Measurements from ENCODE around the gene KRT28. TPM values are rescaled to one million over a fixed set of nuclear protein-coding genes. Genes with fewer than 3 reads are reported as not detected.

Gene KRT28
- total and polyA plus RNA-seq, 2 of the 8 experiments (the other 6 are each of a cell fraction or from before 2014, with no cell fraction given), result not detected

GRCh38 chr17:40841246-40841645 is 41.5 kb upstream of the KRT28 start:
- Histone ChIP-seq H3K79me1 (ENCODE audit: low read depth, low read length) (no peaks in the 10 kb centered on the region), H4K91ac (replicated peaks; ENCODE audit: insufficient read length, low read length) (no peak overlapping the region), H3K23ac (ENCODE audit: insufficient read length) (no peak overlapping the region), H3K36me3 (ENCODE audit: control insufficient read depth in 2 of 4, insufficient read depth in 4 of 4, low read length in 3 of 4) (no peaks in the 10 kb centered on the region), H3K9ac (replicated peaks in 1 of 4; ENCODE audit: extremely low read depth in 1 of 4, low read depth in 3 of 4, low read length in 3 of 4) (no peak overlapping the region), H4K20me1 (replicated peaks in 1 of 2; ENCODE audit: control insufficient read depth in 1 of 2, insufficient read depth in 2 of 2, low read length in 2 of 2) (no peaks in the 10 kb centered on the region), H3K4me1 (replicated peaks in 1 of 4; ENCODE audit: control insufficient read depth in 3 of 4, insufficient read depth in 4 of 4, low read length in 3 of 4) (no peaks in the 10 kb centered on the region; a peak in 1 of 7 replicates), H3K79me2 (ENCODE audit: control insufficient read depth in 1 of 2, insufficient read depth in 2 of 2, low read length in 2 of 2) (no peaks in the 10 kb centered on the region), H3K18ac (ENCODE audit: extremely low read depth, low read length) (no peak overlapping the region), H3K4me3 (ENCODE audit: extremely low read depth in 1 of 4, insufficient read depth in 2 of 4, low read depth in 3 of 4, low read length in 4 of 4) (no peak overlapping the region), H2BK12ac (ENCODE audit: low read depth, low read length) (no peak overlapping the region), H2BK20ac (ENCODE audit: low read length) (no peak overlapping the region), H4K8ac (ENCODE audit: extremely low read depth, insufficient read depth, low read length) (no peak overlapping the region), H2BK120ac (replicated peaks; ENCODE audit: low read depth, low read length) (no peak overlapping the region), H4K5ac (ENCODE audit: insufficient read length, low read depth, low read length) (no peak overlapping the region), H3K9me3 (ENCODE audit: insufficient read depth in 2 of 2, low read depth in 1 of 2, low read length in 1 of 2) (no peaks in the 10 kb centered on the region), H2AFZ (ENCODE audit: low read length) (no peak overlapping the region), H3K23me2 (ENCODE audit: low read depth, low read length) (no peaks in the 10 kb centered on the region), H3K56ac (replicated peaks; ENCODE audit: insufficient read length, low read depth, low read length) (no peak overlapping the region), H3K27me3 (replicated peaks in 1 of 4; ENCODE audit: control insufficient read depth in 3 of 4, extremely low read depth in 1 of 4, insufficient read depth in 3 of 4, low read length in 3 of 4) (peaks cover 0 to 1% (median 0%) of the 10 kb centered on the region in 4 experiments; a peak in 1 of 7 replicates), H3K4me2 (ENCODE audit: insufficient read depth in 1 of 2, low read depth in 2 of 2, low read length in 2 of 2) (no peak overlapping the region), H3K14ac (ENCODE audit: insufficient read length) (no peak overlapping the region), H3K4ac (replicated peaks; ENCODE audit: insufficient read length, low read depth, low read length) (no peak overlapping the region), H2BK5ac (ENCODE audit: low read depth, low read length) (no peak overlapping the region), H2AK5ac (ENCODE audit: low read depth, low read length) (no peak overlapping the region), H3K27ac (ENCODE audit: low read depth, low read length) (no peak overlapping the region), H2BK15ac (ENCODE audit: low read length) (no peak overlapping the region)
- FAIRE-seq, result no peak
- no peak for DNase-seq (ENCODE audit: low read depth in 1 of 2, low spot score in 2 of 2)
- ChIA-PET POLR2A (ENCODE audit: partially characterized antibody) (no interaction called here), CTCF (ENCODE audit: partially characterized antibody) (interaction anchor here (1.0 to 2.3 kb wide), 2 partner anchors 11 to 15 kb away, joined by 4 to 7 read pairs; no protein-coding TSS in a partner anchor)
- TF ChIP-seq CEBPB (IDR thresholded peaks at IDR 0.05; ENCODE audit: low read depth, low read length), result no peak
- no peak for TF ChIP-seq TBP (IDR thresholded peaks at IDR 0.05; ENCODE audit: low read depth, low read length)
- TF ChIP-seq SIX5 (IDR thresholded peaks at IDR 0.05; ENCODE audit: low read depth, low read length), result no peak
- no peak for TF ChIP-seq CREB1 (IDR thresholded peaks at IDR 0.05)
- TF ChIP-seq GTF2F1 (IDR thresholded peaks at IDR 0.05; ENCODE audit: borderline replicate concordance, low read depth, low read length), result no peak
- TF ChIP-seq BCL11A (IDR thresholded peaks at IDR 0.05; ENCODE audit: low read depth in 2 of 2, low read length in 2 of 2), result no peak
- TF ChIP-seq YY1 (IDR thresholded peaks at IDR 0.05; ENCODE audit: low read depth, low read length), result no peak
- TF ChIP-seq GABPA (IDR thresholded peaks at IDR 0.05; ENCODE audit: borderline replicate concordance, insufficient read depth, low read length), result no peak
- TF ChIP-seq HDAC6 (IDR thresholded peaks at IDR 0.05; ENCODE audit: low read depth, low read length), result no peak
- no peak for TF ChIP-seq SP2 (IDR thresholded peaks at IDR 0.05; ENCODE audit: low read length)
- no peak for TF ChIP-seq TAF7 (optimal IDR thresholded peaks at IDR 0.05; ENCODE audit: borderline replicate concordance, low read depth, low read length)
- no peak for TF ChIP-seq SP1 (IDR thresholded peaks at IDR 0.05; ENCODE audit: low read depth, low read length)
- no peak for TF ChIP-seq SIRT6 (IDR thresholded peaks at IDR 0.05; ENCODE audit: low read length)
- TF ChIP-seq HDAC2 (IDR thresholded peaks at IDR 0.05; ENCODE audit: borderline replicate concordance in 1 of 2, low read depth in 2 of 2, low read length in 2 of 2), result no peak
- 77% methylated on average over 3 of the region's 3 CpGs; no CpG with 5 or more reads in 1 of the 2 experiments for WGBS, 2 experiments (ENCODE audit: extremely low coverage in 1 of 2, insufficient coverage in 1 of 2, insufficient read length in 1 of 2, insufficient replicate concordance in 2 of 2, low coverage in 1 of 2, low lambda C conversion rate in 2 of 2, missing lambda C conversion rate in 1 of 2)
